Measurements from ENCODE around the gene EVI2B. TPM values are rescaled to one million over a fixed set of nuclear protein-coding genes. Genes with fewer than 3 reads are reported as not detected.

The EVI2B gene
- total RNA-seq, 1 experiment from 2014 or later = 0.20 TPM

DNA sequence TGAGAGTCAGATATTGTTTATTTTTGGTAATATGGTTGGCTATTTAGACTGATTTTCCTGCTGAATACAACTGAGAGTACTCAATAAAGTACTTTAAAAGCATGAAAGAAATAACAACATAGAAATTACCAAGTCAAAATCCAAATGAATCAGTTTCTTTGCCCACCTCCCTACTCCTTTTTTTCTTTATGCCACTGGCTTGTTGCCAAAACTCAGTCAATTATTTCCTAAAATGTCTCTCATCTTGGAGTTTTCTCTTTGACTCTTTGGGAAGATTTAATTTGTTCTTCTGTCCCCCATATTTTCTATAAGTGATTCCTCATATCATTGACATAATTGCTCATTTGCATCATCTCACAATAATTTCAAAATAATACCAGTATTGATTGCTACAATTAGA, 14.2 kb downstream of the EVI2B start:
- DNase-seq (ENCODE audit: low read depth, low spot score) (no peak), ATAC-seq (no peak)
- BruUV-seq (replicated peaks) = no TSS peak
- Histone ChIP-seq H3K4me1 (ENCODE audit: control insufficient read depth in 1 of 2, insufficient read depth in 2 of 2, low read length in 2 of 2) (no peaks in the 10 kb centered on the region), H3K27me3 (ENCODE audit: insufficient read depth, low read length) (no peaks in the 10 kb centered on the region), H3K9ac (ENCODE audit: low read length) (no peak overlapping the region), H3K4me2 (ENCODE audit: low read length) (no peak overlapping the region), H3K4me3 (replicated peaks in 1 of 2; ENCODE audit: low read depth in 1 of 2, low read length in 2 of 2) (no peak overlapping the region), H3K9me2 (ENCODE audit: insufficient read depth) (no peaks in the 10 kb centered on the region), H3K27ac (ENCODE audit: low read depth, low read length) (no peak overlapping the region), H3K36me3 (ENCODE audit: control insufficient read depth in 1 of 2, insufficient read depth in 2 of 2, low read length in 2 of 2) (no peaks in the 10 kb centered on the region), H3K79me2 (ENCODE audit: insufficient read depth, low read length) (no peaks in the 10 kb centered on the region), H4K20me1 (ENCODE audit: insufficient read depth) (no peaks in the 10 kb centered on the region; the same call in 1 of the 2 replicates), H2AFZ (ENCODE audit: low read depth, low read length, poor library complexity, severe bottlenecking) (no peak overlapping the region), H3K9me3 (ENCODE audit: control insufficient read depth in 1 of 2, insufficient read depth in 1 of 2, low read depth in 1 of 2, low read length in 2 of 2) (no peaks in the 10 kb centered on the region)
- ChIA-PET CTCF (no interaction called here), RAD21 (ENCODE audit: low non-redundant PET in 1 of 2, low total read pairs in 2 of 2, uncharacterized antibody in 2 of 2, unreplicated experiment in 2 of 2) (no interaction called here), POLR2A (no interaction called here)
- intact Hi-C loops (cut with micrococcal nuclease) = no loop called here
- no peak for TF ChIP-seq ELF1 (IDR thresholded peaks at IDR 0.05; ENCODE audit: borderline replicate concordance, low read depth)
- TF ChIP-seq FOSL1 (IDR thresholded peaks at IDR 0.05; ENCODE audit: low read depth) = no peak
- TF ChIP-seq, protein P1, sequence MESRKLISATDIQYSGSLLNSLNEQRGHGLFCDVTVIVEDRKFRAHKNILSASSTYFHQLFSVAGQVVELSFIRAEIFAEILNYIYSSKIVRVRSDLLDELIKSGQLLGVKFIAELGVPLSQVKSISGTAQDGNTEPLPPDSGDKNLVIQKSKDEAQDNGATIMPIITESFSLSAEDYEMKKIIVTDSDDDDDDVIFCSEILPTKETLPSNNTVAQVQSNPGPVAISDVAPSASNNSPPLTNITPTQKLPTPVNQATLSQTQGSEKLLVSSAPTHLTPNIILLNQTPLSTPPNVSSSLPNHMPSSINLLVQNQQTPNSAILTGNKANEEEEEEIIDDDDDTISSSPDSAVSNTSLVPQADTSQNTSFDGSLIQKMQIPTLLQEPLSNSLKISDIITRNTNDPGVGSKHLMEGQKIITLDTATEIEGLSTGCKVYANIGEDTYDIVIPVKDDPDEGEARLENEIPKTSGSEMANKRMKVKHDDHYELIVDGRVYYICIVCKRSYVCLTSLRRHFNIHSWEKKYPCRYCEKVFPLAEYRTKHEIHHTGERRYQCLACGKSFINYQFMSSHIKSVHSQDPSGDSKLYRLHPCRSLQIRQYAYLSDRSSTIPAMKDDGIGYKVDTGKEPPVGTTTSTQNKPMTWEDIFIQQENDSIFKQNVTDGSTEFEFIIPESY (IDR thresholded peaks at IDR 0.05; ENCODE audit: extremely low read depth, insufficient replicate concordance, low read length) = no peak
- TF ChIP-seq CEBPB (IDR thresholded peaks at IDR 0.05; ENCODE audit: low read depth) = no peak
- no peak for TF ChIP-seq EZH2 (IDR thresholded peaks at IDR 0.05)
- no peak for TF ChIP-seq SIN3A (IDR thresholded peaks at IDR 0.05; ENCODE audit: low read depth)
- TF ChIP-seq EGR1 (IDR thresholded peaks at IDR 0.05; ENCODE audit: low read depth) = no peak
- TF ChIP-seq YY1 (IDR thresholded peaks at IDR 0.05; ENCODE audit: extremely low read depth, insufficient replicate concordance, low read depth, low read length) = no peak
- TF ChIP-seq, protein P2, sequence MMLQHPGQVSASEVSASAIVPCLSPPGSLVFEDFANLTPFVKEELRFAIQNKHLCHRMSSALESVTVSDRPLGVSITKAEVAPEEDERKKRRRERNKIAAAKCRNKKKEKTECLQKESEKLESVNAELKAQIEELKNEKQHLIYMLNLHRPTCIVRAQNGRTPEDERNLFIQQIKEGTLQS (IDR thresholded peaks at IDR 0.05) = no peak
- TF ChIP-seq, protein P3, sequence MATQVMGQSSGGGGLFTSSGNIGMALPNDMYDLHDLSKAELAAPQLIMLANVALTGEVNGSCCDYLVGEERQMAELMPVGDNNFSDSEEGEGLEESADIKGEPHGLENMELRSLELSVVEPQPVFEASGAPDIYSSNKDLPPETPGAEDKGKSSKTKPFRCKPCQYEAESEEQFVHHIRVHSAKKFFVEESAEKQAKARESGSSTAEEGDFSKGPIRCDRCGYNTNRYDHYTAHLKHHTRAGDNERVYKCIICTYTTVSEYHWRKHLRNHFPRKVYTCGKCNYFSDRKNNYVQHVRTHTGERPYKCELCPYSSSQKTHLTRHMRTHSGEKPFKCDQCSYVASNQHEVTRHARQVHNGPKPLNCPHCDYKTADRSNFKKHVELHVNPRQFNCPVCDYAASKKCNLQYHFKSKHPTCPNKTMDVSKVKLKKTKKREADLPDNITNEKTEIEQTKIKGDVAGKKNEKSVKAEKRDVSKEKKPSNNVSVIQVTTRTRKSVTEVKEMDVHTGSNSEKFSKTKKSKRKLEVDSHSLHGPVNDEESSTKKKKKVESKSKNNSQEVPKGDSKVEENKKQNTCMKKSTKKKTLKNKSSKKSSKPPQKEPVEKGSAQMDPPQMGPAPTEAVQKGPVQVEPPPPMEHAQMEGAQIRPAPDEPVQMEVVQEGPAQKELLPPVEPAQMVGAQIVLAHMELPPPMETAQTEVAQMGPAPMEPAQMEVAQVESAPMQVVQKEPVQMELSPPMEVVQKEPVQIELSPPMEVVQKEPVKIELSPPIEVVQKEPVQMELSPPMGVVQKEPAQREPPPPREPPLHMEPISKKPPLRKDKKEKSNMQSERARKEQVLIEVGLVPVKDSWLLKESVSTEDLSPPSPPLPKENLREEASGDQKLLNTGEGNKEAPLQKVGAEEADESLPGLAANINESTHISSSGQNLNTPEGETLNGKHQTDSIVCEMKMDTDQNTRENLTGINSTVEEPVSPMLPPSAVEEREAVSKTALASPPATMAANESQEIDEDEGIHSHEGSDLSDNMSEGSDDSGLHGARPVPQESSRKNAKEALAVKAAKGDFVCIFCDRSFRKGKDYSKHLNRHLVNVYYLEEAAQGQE (IDR thresholded peaks at IDR 0.05; ENCODE audit: low read depth) = no peak
- no peak for TF ChIP-seq CBX3 (IDR thresholded peaks at IDR 0.05; ENCODE audit: low read depth)
- no peak for TF ChIP-seq SRF (IDR thresholded peaks at IDR 0.05; ENCODE audit: low read depth)
- TF ChIP-seq, protein P4, sequence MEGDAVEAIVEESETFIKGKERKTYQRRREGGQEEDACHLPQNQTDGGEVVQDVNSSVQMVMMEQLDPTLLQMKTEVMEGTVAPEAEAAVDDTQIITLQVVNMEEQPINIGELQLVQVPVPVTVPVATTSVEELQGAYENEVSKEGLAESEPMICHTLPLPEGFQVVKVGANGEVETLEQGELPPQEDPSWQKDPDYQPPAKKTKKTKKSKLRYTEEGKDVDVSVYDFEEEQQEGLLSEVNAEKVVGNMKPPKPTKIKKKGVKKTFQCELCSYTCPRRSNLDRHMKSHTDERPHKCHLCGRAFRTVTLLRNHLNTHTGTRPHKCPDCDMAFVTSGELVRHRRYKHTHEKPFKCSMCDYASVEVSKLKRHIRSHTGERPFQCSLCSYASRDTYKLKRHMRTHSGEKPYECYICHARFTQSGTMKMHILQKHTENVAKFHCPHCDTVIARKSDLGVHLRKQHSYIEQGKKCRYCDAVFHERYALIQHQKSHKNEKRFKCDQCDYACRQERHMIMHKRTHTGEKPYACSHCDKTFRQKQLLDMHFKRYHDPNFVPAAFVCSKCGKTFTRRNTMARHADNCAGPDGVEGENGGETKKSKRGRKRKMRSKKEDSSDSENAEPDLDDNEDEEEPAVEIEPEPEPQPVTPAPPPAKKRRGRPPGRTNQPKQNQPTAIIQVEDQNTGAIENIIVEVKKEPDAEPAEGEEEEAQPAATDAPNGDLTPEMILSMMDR (IDR thresholded peaks at IDR 0.05 in 2 of 3, conservative IDR thresholded peaks at IDR 0.05 in 1 of 3; ENCODE audit: borderline replicate concordance in 1 of 3, insufficient read depth in 1 of 3, low read depth in 2 of 3, low read length in 2 of 3) = no peak
- TF ChIP-seq, protein P5, sequence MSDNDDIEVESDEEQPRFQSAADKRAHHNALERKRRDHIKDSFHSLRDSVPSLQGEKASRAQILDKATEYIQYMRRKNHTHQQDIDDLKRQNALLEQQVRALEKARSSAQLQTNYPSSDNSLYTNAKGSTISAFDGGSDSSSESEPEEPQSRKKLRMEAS (IDR thresholded peaks at IDR 0.05) = no peak
- no peak for TF ChIP-seq ZNF274 (IDR thresholded peaks at IDR 0.05; ENCODE audit: low read depth, low read length)
- TF ChIP-seq ZFX (IDR thresholded peaks at IDR 0.05) = no peak
- no peak for TF ChIP-seq SP1 (IDR thresholded peaks at IDR 0.05; ENCODE audit: low read depth)
- no peak for TF ChIP-seq TCF7L2 (IDR thresholded peaks at IDR 0.05; ENCODE audit: borderline replicate concordance, extremely low read depth, insufficient read depth, insufficient read length)
